HL-60 (cell line): Measurements from ENCODE around the gene MAGI2.

Source experiments
- CTCF ChIP-seq: IDR thresholded peaks from one replicate; pipeline ENCODE4 v1.5.1; 2011; ENCODE audit warnings: low read length, control low read depth, inconsistent platforms; ENCODE audit not compliant: insufficient read depth
- GABPA ChIP-seq: IDR thresholded peaks from 2 replicates; pipeline ENCODE4 v1.6.1; 2012; ENCODE audit warnings: low read depth
- POLR2AphosphoS5 ChIP-seq: IDR thresholded peaks from 2 replicates; pipeline ENCODE4 v1.6.1; 2012; ENCODE audit warnings: low read depth
- TF ChIP-seq, protein P1 (sequence below): IDR thresholded peaks from 2 replicates; pipeline ENCODE4 v1.6.1; 2012; ENCODE audit warnings: low read depth; ENCODE audit not compliant: insufficient replicate concordance

- no peak for TF ChIP-seq CTCF
- TF ChIP-seq, protein P1, sequence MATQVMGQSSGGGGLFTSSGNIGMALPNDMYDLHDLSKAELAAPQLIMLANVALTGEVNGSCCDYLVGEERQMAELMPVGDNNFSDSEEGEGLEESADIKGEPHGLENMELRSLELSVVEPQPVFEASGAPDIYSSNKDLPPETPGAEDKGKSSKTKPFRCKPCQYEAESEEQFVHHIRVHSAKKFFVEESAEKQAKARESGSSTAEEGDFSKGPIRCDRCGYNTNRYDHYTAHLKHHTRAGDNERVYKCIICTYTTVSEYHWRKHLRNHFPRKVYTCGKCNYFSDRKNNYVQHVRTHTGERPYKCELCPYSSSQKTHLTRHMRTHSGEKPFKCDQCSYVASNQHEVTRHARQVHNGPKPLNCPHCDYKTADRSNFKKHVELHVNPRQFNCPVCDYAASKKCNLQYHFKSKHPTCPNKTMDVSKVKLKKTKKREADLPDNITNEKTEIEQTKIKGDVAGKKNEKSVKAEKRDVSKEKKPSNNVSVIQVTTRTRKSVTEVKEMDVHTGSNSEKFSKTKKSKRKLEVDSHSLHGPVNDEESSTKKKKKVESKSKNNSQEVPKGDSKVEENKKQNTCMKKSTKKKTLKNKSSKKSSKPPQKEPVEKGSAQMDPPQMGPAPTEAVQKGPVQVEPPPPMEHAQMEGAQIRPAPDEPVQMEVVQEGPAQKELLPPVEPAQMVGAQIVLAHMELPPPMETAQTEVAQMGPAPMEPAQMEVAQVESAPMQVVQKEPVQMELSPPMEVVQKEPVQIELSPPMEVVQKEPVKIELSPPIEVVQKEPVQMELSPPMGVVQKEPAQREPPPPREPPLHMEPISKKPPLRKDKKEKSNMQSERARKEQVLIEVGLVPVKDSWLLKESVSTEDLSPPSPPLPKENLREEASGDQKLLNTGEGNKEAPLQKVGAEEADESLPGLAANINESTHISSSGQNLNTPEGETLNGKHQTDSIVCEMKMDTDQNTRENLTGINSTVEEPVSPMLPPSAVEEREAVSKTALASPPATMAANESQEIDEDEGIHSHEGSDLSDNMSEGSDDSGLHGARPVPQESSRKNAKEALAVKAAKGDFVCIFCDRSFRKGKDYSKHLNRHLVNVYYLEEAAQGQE = no peak
- TF ChIP-seq GABPA = no peak
- TF ChIP-seq POLR2AphosphoS5 = no peak
Observed at GRCh38 chr7:78399033-78399769, 1054.3 kb downstream of the MAGI2 start.
